GM19372 (cell line): Measurements from ENCODE around the gene RALGAPA2.
A peak's percentile ranks its signal among the peaks of the same experiment; 100 is the strongest.

Experiments used
- ATAC-seq: cut with Tn5 transposase; IDR thresholded peaks from one replicate; pipeline ENCODE4 v1.9.1; 2021; ENCODE audit warnings: mild to moderate bottlenecking, low read depth, moderate library complexity; ENCODE audit not compliant: unreplicated experiment

RALGAPA2 gene

DNA sequence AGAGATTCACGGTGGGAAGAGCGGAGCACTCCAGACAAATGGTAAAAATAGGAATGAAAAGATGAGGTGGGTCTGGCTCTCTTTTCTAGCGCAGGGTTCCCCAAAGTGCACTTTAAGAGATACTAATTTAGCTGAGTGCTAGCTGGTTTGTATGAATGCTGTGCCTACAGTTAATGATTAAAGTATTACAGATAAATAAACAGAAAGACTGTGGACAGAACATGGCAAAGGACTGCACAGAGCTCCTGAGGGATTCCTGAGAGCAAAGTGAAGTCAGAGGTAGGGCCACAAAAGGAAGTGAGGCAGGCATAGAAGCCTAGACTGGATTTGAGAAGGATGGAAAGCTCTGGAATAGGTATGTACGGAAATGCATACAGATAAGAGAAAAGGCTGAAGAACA is 230.0 kb downstream of the RALGAPA2 start:
- ATAC-seq = no peak

DNA sequence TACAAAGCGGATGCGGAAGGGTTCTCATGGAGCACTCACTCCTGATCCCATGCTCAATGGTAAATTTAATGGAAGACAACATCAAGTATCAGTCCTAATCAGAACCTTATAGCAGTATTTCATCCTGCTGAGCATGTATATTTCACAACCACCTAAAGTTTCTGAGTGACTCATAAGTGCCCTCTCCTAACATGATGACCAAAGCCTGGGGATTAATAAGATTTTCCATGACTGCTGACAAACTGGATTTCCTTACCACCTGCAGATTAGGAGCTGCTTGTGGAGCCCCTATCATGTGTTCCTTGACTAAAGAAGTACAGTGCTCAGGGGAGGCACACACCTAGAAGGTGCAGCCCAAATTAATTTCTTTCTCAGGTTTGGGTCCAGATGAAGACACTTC is 231.8 kb downstream of the RALGAPA2 start:
- ATAC-seq = no peak

DNA sequence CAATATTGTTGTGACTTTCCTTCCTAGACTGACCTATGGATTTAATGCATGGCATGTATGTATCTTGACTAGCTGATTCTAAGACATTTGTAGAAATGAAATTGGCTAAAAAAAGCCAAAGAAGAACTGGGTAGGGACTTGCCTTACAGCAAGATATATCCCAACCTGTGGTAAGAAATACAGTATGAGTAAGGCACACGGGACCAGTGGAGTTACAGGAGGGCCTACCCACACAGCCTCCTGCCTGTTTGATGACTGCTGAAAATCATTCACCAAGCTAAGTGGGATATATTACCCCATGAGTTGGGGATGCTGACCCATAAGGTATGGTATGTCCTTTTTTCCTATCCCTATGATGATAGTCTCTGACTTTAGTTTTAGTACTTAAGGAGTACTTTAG is 232.3 kb downstream of the RALGAPA2 start:
- ATAC-seq = no peak

DNA sequence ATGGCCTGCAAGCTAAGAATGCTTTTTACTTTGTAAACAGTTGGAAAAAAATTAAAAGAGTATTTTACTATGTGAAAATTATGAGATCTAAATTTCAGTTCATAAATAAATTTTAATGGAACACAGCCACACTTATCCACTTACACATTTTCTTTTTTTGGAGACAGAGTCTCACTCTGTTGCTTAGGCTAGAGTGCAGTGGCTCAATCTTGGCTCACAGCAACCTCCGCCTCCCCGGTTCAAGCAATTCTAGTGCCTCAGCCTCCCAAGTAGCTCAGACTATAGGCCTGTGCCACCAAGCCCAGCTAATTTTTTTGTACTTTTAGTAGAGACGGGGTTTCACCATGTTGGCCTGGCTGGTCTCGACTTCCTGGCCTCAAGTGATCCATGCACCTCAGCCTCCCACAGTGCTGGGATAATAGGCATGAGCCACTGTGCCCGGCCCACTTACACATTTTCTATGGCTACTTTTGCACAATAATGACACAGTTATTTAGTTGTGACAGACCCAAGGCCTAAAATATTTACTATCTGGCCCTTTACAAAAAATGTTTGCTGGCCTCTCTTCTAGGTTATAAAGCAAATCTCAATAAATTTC is 234.9 kb downstream of the RALGAPA2 start:
- ATAC-seq = no peak

DNA sequence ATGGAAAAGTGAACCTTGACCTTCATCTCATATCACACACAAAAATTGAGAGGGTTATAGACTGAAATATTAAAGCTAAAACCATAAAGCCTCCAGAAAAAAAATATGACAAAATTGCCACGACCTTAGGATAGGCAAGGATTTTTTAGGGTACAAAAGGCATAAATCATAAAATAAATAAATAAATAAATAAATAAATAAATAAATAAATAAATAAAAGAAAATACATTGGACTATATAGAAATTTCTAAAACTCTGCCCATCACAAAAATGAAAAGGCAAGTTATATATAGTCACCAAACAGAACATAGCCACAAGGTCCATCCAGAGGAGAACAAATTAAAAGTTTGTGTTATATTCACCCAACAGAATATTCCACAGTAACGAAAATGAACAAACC is 235.9 kb downstream of the RALGAPA2 start:
- no peak for ATAC-seq

DNA sequence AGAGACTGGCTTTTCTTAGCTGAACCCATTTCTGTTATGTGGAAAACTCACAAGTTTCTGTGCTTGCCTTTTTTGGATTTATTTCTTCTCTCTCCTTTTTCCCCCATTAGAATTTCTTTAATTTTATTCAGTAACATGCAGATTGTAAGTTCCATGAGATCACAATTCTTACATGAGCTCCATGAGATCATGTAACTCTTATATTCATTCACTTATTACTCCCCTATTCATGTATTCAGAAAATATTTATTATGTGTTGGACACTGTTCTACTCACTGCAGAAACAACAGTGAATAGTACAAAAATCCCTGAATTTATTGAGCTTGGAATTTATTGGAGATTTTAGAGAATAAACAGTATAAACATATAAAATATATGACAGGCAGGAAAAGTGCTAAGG is 238.8 kb downstream of the RALGAPA2 start:
- ATAC-seq = no peak

DNA sequence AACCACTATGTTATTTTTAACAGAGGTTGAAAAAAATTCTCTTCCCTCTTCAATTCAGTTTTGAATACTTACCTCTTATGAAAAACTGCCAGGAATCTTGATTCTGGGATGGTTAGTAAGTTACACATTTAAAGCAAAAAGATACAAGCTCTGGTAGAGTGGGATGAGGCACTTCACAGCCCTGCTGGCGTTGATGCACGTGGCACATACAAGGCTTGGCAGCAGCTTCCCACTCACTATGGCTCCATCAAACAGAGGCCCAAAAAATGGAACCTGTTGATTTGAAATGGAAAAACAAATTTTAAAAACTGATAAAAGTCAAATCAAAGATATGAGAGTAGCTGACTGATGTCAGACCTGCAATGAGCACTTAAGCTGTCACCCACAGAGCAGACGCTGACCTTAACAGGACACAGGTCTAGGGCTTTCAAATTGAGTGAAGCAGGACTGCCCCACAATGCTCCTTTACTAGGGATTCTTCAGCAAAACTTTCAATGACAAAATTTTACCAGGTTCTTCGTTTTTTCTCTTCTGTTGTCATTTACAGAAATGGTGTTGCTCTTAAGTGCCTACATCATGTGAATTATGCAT is 239.7 kb downstream of the RALGAPA2 start:
- ATAC-seq = no peak

DNA sequence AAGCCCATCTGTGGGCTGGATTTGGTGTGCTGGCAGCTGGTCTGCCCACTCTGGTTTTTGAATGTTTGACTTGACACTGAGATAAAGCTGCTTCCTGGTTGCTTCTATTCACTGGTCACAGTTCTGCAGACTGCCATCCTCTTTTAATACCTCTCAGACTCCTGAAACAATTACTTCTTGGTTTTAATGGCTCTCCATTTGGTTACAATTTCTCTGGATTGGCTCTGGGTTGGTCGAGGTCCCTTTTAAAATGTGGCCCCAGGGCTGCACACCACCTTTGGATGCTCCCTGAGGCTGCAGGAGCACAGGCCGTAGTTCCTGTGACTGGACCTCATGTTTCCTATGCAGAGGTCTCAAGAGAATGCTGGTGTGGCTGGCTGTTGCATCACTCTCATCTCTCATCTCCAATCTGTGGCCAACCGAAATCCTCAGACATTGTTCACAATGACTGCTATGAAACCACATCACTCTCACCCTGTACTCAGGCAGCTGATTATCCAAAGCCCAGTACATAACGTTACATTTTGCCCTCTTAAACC is 246.0 kb downstream of the RALGAPA2 start:
- peak; percentile 84 for ATAC-seq

DNA sequence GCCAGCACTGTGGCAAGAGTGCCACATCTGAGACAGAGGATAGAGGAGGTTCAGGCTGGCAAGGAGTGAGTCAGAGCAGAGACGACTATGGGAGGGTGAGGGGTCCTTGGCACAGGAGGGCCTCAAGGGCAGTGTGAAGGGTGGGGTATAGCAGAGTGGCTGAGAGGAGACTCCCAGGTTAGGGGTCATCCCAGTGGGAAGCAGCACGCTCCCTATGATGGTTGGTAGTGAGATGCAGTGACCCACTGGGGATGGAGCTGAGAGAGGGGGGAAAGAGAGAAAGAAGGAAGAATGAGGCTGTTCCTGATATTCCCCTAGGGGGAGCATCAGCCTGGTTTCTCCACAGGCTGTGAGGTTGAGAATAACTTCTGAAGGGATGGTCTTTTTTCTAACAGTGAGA is 247.2 kb downstream of the RALGAPA2 start:
- ATAC-seq = no peak

DNA sequence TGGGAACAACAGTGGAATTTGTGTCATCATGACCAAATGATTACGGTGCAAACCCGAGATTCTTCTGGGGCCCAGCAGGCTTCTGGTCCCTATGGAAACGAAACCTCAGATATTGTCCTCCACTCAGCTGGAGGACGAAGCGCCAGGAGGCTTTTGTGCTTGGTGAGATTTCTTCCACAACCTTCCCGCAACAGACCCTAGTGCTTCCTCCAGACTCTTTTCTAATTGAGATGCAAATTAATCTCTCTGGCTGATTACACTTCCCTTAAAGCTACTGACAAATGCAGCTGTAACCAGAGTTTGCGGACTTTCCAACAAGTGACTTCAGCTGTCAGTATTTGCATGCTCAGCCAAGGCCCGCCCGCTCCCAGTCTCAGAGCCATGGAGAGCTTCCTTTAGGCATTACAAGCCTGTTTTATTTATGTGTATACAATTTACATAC is 248.5 kb downstream of the RALGAPA2 start:
- ATAC-seq = no peak

DNA sequence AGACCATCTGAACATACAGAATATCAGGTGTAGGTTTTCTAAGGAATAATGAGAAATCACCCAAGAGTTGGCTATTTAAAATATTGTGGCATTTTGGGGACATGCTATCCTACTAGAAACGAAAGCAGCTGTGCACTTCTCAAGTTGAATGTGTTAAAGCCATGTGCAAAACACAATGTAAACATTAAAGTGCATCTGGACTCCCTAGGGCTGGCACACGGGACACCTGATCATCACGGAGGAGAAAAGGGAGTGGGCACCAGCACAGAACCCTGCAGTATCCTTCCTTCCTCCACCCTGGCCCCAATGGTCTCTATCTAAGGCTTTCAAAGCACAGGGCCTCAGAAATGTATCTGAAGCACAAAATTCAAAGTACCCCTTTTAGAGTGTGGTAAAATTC is 250.3 kb downstream of the RALGAPA2 start:
- no peak for ATAC-seq

DNA sequence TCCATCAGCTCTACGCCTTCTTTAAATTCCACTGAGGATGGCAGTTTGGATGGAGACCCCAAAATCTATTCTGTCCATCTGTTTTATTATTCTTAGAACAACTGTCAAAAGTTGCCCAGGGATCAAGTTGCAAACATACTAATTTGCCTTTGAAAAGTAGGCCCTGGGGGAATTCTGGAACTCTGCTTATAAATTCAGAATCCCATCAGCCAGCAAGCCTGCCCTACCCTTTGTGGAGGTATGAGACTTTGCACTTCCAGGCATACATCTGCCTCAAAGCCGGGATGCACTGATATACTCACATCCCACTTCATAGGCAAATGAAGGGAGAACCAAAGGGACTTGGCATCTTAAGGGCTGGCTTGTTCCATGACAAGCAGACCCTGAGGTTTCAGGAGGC is 250.9 kb downstream of the RALGAPA2 start:
- no peak for ATAC-seq

DNA sequence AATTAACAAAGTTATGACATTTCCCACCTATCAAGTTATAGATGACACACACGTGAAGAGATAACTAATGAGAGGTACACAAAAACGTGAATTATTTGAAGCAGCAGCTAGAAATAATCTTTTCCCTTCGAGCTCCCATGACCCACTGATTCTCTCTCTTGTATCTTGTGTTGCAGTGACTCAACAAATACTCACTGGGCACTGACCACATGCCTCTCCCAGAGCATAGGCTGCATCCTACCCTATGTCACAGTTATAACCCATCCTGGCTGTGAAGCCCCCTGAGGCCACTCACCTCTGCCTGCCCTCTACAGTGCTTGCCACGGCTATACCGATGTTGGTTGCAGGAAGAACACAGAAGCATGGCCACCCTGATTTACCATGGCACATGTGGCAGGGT is 252.7 kb downstream of the RALGAPA2 start:
- no peak for ATAC-seq

DNA sequence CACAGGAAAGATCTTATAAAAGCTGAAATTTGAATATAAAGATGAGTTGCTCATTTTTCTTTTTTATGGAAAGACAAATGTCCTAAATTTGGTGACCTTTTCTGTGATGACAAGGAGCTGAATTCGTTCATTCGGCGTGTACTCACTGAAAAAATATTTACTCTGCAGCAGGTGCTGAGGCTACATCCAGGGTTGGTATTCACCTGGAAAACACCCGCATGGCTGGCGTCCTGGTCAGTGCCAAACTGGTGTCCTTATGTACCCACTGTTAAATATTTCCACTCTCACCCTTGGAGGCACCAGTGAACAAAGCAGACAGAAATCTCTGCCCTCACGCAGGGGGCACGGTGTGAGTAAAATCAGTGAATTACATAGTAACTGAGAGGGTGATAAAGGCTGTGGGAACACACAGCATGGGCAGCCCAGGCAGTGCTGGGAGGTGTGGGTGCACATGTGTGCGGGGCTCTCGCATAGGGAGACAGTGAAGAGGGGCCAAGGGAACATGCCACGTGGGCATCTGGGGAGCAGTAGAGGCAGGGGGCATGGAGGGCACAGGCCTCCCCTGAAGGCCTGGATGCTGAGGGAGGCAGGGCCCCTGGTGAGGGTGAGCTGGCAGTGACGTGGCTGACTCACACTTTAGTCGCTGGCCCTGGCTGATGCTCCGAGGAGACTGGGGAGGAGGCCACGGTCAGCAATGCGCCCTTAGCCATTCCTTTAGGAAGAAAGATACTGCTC is 254.9 kb downstream of the RALGAPA2 start:
- no peak for ATAC-seq

DNA sequence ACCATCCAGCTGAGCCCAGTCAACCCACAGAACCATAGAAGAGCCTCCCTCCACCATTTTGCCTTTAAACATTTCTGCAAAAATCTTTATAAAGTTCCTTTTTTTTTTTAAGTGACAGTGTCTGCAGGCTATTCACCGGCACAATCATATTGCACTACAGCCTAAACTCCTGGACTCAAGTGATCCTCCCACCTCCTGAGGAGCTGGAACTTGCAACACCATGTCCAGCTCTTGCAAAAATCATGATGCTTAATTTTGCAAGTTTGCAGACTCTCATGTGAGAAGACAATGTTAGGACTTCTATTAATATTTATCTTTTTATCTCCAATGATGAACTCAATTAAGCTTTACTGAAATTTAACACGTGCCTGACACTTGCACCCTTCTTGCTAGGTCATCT is 255.7 kb downstream of the RALGAPA2 start:
- ATAC-seq = no peak

DNA sequence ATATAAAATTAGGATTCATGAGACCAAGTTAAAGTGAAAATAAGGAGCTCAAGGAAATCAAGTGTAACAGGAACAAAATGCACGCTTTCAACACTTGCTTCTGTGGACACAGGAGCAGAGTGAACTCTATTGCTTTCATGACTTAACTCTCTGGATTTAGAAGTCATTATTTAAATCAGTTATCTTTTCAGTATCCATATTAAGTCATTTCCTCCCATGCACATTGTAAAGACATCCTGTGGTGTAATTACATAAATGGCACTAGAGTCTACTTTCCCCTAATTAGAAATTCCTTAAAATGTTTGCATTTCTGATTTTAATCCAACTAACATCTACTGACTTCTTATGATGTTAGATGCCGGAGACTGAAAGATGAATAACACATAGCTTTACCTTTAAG is 256.5 kb downstream of the RALGAPA2 start:
- no peak for ATAC-seq

DNA sequence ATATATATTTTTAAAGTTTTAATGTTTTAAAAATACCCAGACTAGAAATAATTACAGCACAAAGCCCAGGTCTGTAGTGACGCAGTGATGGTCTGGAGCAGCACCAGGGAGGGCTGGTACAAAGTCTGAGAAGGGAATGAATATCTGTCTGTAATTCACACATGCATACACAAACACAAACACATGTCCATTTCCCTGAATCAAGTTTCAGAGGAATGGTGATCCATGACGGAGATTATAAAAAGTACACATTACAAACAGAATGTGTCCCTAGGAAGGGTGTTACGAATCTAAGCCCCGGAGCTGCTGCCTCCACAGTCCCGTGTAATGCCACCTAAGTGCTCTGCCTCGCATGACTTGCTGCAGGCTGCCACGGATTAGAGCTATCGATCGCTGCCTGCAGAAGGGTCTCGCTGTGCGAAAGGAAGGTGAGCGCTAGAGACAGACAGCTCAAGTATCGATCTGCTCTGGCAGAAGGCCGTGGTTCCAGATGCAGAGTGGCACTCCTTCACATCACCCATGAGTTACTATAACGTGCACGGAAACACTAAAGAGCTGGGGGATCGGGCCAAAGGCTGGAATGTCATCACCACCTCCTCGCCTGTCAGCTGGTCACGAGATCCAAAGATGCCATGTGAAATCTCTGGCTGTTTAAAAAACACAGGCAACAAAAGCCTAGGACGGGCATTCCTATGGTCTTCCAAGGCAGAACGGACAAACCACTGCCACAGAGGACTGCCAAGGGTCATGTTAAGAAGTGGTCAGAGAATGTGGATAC is 257.4 kb downstream of the RALGAPA2 start:
- ATAC-seq = no peak

DNA sequence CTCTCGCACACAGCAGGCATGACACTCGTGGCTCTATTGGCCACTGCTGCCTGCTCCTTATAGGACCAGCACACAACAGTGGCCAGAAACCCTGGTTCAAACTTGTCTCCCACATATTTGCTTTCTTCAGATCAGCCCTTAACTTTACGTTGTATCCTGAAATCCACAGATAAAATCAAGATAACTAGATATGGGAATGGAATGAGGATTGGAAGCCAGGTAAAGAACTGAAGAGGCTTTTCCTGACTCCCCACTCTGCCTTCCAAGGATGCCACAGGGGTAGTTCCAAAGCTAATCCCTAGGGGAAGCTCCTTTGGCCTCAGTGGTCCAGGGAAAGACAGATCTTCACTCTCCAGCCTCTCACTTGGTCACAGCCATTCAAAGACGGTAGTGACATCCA is 258.1 kb downstream of the RALGAPA2 start:
- ATAC-seq = no peak

DNA sequence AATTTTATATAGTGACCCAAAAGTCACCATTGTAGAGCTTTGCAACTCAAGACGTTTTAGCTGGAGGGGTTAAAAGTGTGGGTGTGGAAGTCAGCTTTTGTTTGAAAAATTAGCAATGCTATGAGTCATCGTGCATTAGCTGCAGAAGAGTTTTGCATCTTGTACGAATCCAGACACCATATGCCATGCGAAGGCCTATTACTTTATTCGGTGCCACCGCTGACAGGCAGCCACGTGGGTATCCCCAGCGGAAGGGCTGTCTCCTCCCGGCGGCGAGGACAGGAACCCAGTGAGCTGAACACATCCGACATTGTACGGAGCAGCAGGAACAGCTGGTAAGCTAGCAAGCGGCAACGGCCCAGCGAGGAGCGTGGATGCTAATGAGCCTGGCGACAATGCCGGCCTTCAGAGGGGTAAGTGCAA is 260.2 kb downstream of the RALGAPA2 start:
- peak; percentile 91 for ATAC-seq

DNA sequence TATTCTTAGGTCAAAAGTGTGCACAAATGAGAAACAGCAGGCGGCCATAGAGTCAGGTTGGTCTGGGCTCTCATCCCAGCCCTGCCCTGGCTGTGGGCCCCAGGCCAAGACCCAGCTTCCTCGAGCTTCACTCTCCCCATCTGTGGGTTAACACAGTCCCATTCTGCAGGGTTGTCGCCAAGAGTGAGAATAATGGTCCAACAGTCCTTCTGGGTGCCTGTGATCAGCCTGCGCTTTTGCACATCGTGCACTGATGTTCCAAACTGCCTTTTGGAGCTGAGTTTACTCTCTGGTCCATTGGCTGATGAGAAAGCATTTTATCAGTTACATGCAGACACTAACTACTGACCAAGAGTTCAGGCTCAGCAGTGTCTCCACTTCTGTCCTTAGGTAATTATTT is 261.9 kb downstream of the RALGAPA2 start:
- no peak for ATAC-seq

DNA sequence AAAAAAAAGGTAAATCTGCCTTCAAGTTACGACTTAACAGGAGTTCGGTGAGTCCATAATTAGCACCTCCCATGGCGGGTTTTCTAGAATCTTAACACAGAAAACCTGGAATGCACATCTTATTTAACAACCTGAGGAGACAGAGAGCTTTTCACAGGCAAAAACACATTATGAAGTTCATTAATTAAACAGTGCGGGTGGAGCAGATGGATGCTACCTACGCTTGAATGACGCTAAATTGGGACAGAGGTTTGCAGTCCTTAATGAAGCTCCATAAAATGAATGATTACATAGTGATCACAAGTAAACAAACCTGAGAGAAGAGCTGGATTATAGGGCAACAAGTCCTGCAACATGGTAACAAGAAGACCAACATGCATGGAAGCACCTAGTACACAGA is 263.6 kb downstream of the RALGAPA2 start:
- ATAC-seq = no peak
